Stomach (tissue), 19 donors: ENCODE data around the gene INSL4. TPM values are rescaled to one million over a fixed set of nuclear protein-coding genes. Genes with fewer than 3 reads are reported as not detected.

Experiments
- DNase-seq, 2 donors: peaks; one replicate each; pipeline versions ENCODE4 v3.0.0 to v3.0.0-alpha.2; 2013 to 2019
- H3K27ac ChIP-seq, 5 donors: fragments of 200-600 bp in 4 of 5; sonication (generic) in 4 of 5; one replicate each; pipeline ENCODE4 v1.5.1; 2013 to 2019; ENCODE audit warnings: mild to moderate bottlenecking in 1 of 5, moderate library complexity in 1 of 5
- H3K27me3 ChIP-seq, 3 donors: fragments of 200-600 bp; sonication (generic); one replicate each; pipeline ENCODE4 v1.5.1; 2017 to 2019; ENCODE audit warnings: mixed run types in 1 of 3
- H3K36me3 ChIP-seq, 4 donors: fragments of 200-600 bp; sonication (generic); 1 replicate in 3 of 4; 2 replicates in 1 of 4; pipeline ENCODE4 v1.5.1; 2016 to 2019
- H3K4me1 ChIP-seq, 4 donors: fragments of 200-600 bp; sonication (generic); one replicate each; pipeline ENCODE4 v1.5.1; 2016 to 2019
- H3K4me3 ChIP-seq, 4 donors: fragments of 200-600 bp; sonication (generic) in 3 of 4; one replicate each; pipeline ENCODE4 v1.5.1; 2016 to 2019; ENCODE audit warnings: mild to moderate bottlenecking in 1 of 4
- H3K9me3 ChIP-seq, 4 donors: fragments of 200-600 bp; sonication (generic); one replicate each; pipeline ENCODE4 v1.5.1; 2016 to 2019
- CTCF ChIP-seq, 7 experiments: fragments of 450-650 bp in 4 of 7; fragments of 200-600 bp in 3 of 7; sonication (generic) in 3 of 7; IDR thresholded peaks; one replicate each; pipeline ENCODE4 v1.5.1; 2016 to 2019; ENCODE audit warnings: antibody characterized with exemption in 7 of 7, control low read depth in 2 of 7, mild to moderate bottlenecking in 1 of 7
- EP300 ChIP-seq: sonication (generic); formaldehyde crosslinking; IDR thresholded peaks from one replicate; pipeline ENCODE4 v1.6.1; 2017; ENCODE audit warnings: antibody characterized with exemption
- POLR2A ChIP-seq, 4 donors: fragments of 450-650 bp; IDR thresholded peaks; one replicate each; pipeline ENCODE4 v1.6.1; 2016; ENCODE audit warnings: antibody characterized with exemption in 4 of 4, control low read depth in 2 of 4, mild to moderate bottlenecking in 1 of 4, moderate library complexity in 1 of 4
- POLR2AphosphoS5 ChIP-seq, 3 donors: sonication (generic); formaldehyde crosslinking; IDR thresholded peaks; one replicate each; pipeline ENCODE4 v1.6.1; 2016; ENCODE audit warnings: antibody characterized with exemption in 3 of 3
- WGBS, 5 donors: extraction: QIAGEN DNeasy Blood & Tissue Kit in 3 of 5; methylation state at CpG; one replicate each; pipeline versions ENCODE4 v1.1.5 to v1.1.7; 2013 to 2018; 5-methylcytosine and 5-hydroxymethylcytosine counted together
- intact Hi-C: fragments of 100-400 bp; cut with DNase I; formaldehyde crosslinking; loops from one replicate; pipeline ENCODE4 v1.15.1; 2023; ENCODE audit warnings: low total_unique reads
- long read RNA-seq, 10 donors: transcript quantifications; one replicate each; lab custom pipeline, GENCODE V29; 2026
- polyA plus RNA-seq, 3 donors: library from polyadenylated mRNA; stranded (reverse); fragments of 200-250 nt; gene quantifications; one replicate each; pipeline ENCODE4 v1.2.3, GENCODE V29; 2013
- total RNA-seq, 5 donors: library from RNA; depleted of rRNA; stranded (reverse); fragments of >200 nt; gene quantifications; one replicate each; pipeline versions ENCODE4 v1.1.0 to v1.2.3, GENCODE V29; 2014 to 2016
- donor health status: healthy with polysubstance abuse.
- donor health status: Bipolar disorder and iron deficiency.
- donor health status: healthy.

INSL4 gene
- not detected for total RNA-seq
- not detected for polyA plus RNA-seq
- long read RNA-seq, donor 1, partial matches to known transcripts, result 0 of 2 reads
- long read RNA-seq, donor 1, other reads (novel, unspliced or antisense), result 0 of 2 reads
- long read RNA-seq, donor 2, result 0 reads
- long read RNA-seq, donor 3, result 0 reads
- long read RNA-seq, donor 4, result 0 reads
- long read RNA-seq, donor 5, result 0 reads
- long read RNA-seq, donor 6, result 0 reads
- long read RNA-seq, donor 7, result 0 reads
- long read RNA-seq, donor 8, result 0 reads
- long read RNA-seq, donor 9, result 0 reads
- long read RNA-seq, donor 10, result 0 reads

- Histone ChIP-seq H3K9me3 (peaks cover 0 to 14% (median 4%) of the 10 kb centered on the region in 4 donors), H3K27ac (no peak within 1 kb of the TSS), H3K4me1 (no peaks in the 10 kb centered on the region), H3K4me3 (no peak within 1 kb of the TSS), H3K36me3 (no peaks in the 10 kb centered on the region), H3K27me3 (no peaks in the 10 kb centered on the region)
- no peak for DNase-seq
- TF ChIP-seq POLR2AphosphoS5 (IDR thresholded peaks at IDR 0.05) (no peak), POLR2A (IDR thresholded peaks at IDR 0.05) (no peak), CTCF (IDR thresholded peaks at IDR 0.05) (no peak)
- intact Hi-C loops, result no loop called here
- 78 to 96% (median 91%) methylated on average over 2 of the region's 2 CpGs for WGBS, 5 donors
These were observed at the start of gene INSL4 for GRCh38 chr9:5231212-5231611. Gene INSL4, plus strand, starts transcription at chr9:5231419. Its CDS starts 105 bp downstream, at chr9:5231524.

DNA sequence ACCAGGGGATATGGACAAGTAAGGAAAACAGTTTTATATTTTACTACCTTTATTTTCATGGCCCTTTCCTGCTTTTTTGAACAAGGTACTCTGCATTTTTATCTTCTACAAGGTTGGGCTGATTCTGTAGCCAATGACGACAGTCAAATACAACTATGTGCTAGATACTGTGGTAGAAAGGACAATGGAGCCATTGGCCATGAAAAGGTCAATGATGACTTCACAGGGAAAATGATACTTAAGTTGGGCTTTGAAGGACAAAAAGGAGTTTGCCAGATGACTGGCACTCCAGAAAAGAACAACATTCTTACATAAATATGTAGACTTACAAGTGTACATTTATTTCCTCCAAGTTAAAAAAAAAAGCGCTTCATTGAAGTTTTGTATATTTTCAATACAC lies 46.4 kb upstream of the INSL4 start:
- intact Hi-C loops, result no loop called here
- peaks cover 0 to 5% (median 0%) of the 10 kb centered on the region in 3 donors for H3K27me3 ChIP-seq
- H3K9me3 ChIP-seq, result peaks cover 0 to 6% (median under 1%) of the 10 kb centered on the region in 4 donors
- H3K4me1 ChIP-seq, result no peaks in the 10 kb centered on the region
- no peak for DNase-seq
- 88 to 97% (median 90%) methylated on average over 2 of the region's 2 CpGs for WGBS, 5 donors
- no peaks in the 10 kb centered on the region for H3K36me3 ChIP-seq
- H3K27ac ChIP-seq, result no peak overlapping the region
- no peak overlapping the region for H3K4me3 ChIP-seq
- TF ChIP-seq CTCF (IDR thresholded peaks at IDR 0.05) (no peak), POLR2AphosphoS5 (IDR thresholded peaks at IDR 0.05) (no peak), POLR2A (IDR thresholded peaks at IDR 0.05) (no peak), EP300 (no peak)

DNA sequence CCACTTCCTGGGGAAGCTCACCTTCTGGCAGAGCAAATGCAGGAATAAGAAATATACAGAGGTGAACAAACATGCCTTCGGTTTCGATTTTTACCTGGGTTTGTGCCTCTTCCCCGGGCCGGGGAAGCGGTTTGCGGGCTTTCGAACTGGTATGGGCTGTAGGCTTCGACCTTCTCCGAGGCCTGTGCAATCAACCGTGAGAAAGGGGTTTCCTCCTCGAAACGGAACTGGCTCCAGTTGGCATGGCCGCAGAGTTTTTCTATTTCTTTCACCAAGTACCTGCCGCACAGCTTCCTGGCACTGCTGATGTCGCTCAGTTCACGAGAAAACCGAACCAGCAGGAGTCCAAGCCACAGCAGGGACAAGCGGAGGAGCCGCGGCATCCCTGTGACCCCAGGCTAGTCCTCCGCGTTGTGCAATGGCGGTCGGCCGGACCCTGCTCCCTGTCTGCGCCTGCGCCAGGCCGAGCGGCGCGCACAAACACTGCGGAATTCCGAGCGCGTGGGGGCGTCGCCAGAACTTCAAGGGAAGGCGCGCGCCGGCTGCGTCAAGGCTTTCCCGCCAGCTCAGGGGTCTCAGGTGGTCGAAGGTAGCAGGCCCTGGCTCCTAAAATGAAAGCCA lies 45.9 kb upstream of the INSL4 start, which contains the start of gene INSL6:
TSS of gene INSL6 (minus strand) at position 420 of the 621 bp plus-strand sequence. CDS start at position 383, 37 bp downstream.
- no peaks in the 10 kb centered on the region for H3K36me3 ChIP-seq
- intact Hi-C loops, result no loop called here
- TF ChIP-seq POLR2A (IDR thresholded peaks at IDR 0.05) (no peak), POLR2AphosphoS5 (IDR thresholded peaks at IDR 0.05) (no peak), EP300 (no peak), CTCF (IDR thresholded peaks at IDR 0.05) (no peak)
- H3K9me3 ChIP-seq, result peaks cover 0 to 5% (median 0%) of the 10 kb centered on the region in 4 donors
- no peak within 1 kb of the TSS for H3K27ac ChIP-seq
- DNase-seq, result no peak
- H3K4me3 ChIP-seq, result no peak within 1 kb of the TSS
- peaks cover 0 to 5% (median 0%) of the 10 kb centered on the region in 3 donors for H3K27me3 ChIP-seq
- WGBS, 5 donors, result 84 to 94% (median 91%) methylated on average over 44 of the region's 44 CpGs
- H3K4me1 ChIP-seq, result no peaks in the 10 kb centered on the region

DNA sequence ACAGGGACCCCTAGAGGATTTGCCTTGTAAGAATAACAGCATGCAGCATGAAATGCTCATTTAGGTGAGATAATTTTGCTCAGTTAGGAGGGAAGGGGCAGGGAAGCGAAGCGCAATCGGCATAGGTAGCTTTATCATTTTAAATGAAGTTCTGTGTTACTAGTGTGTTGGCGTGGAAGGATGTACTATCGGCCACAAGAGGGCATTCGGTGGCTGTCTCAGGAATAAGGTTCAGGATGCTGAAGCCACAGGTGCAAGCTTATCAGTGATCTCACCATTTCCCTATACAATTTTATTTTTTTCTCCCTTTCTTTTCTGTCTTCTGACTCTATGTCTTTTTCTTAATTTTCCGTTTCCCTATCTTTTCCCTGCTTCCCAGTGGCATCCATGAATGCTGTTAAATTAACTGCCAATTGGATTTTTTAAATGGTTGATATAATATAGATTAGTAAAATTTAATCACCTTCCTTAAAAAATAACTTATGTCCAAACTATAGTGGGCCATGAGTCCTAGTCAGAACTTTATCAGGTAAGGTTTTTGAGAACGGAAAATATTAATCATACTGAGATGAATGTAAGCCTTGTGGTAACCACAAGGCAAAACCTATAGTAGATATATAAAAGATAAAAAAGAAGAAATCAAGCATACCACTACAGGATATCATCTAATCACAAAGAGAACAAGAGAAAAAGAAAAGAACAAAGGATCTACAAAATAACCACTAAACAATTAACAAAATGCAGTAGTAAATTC lies 44.6 kb upstream of the INSL4 start:
- no peaks in the 10 kb centered on the region for H3K36me3 ChIP-seq
- H3K27ac ChIP-seq, result no peak overlapping the region
- no peaks in the 10 kb centered on the region for H3K4me1 ChIP-seq
- H3K4me3 ChIP-seq, result no peak overlapping the region
- TF ChIP-seq CTCF (IDR thresholded peaks at IDR 0.05), result peak in 5 of 7 experiments; percentile 36 to 81 (median 65)
- no peak for TF ChIP-seq EP300
- H3K9me3 ChIP-seq, result no peaks in the 10 kb centered on the region
- intact Hi-C loops, result no loop called here
- H3K27me3 ChIP-seq, result peaks cover 0 to 5% (median 0%) of the 10 kb centered on the region in 3 donors
- WGBS, 5 donors, result 19 to 29% (median 25%) methylated on average over 8 of the region's 8 CpGs
- DNase-seq, result peak; percentile 59 to 86
